Measurements from ENCODE around the gene TMA7.
"Not testable (repeated sequence)": the region's sequence is repeated elsewhere in the genome, so short reads cannot be mapped to it uniquely, and the experiment has no call there.

TMA7 gene

GRCh38 chr3:48436477-48436787 is 3.6 kb upstream of the TMA7 start:
- DNase-seq (ENCODE audit: low spot score), result no peak

- no peak for DNase-seq (ENCODE audit: low spot score)
These were observed 3.2 kb upstream of the TMA7 start for GRCh38 chr3:48436855-48437254.

- no peak for DNase-seq (ENCODE audit: low spot score)
These were observed 2.2 kb upstream of the TMA7 start for GRCh38 chr3:48437812-48438211.

GRCh38 chr3:48440590-48440958 is 517 bp downstream of the TMA7 start:
- DNase-seq (ENCODE audit: low spot score), result no peak

- DNase-seq (ENCODE audit: low spot score), result no peak
These were observed 1.9 kb downstream of the TMA7 start for GRCh38 chr3:48441940-48442339.

GRCh38 chr3:48445277-48445882 is 5.3 kb downstream of the TMA7 start:
- no peak for DNase-seq (ENCODE audit: low spot score)

GRCh38 chr3:48446043-48446424 is 6.0 kb downstream of the TMA7 start:
- DNase-seq (ENCODE audit: low spot score), result no peak

GRCh38 chr3:48446425-48447193 is 6.6 kb downstream of the TMA7 start, which contains the start of gene ATRIP:
ATRIP (plus strand) TSS chr3:48446737; CDS start chr3:48446846, 109 bp downstream.
- DNase-seq (ENCODE audit: low spot score), result peak; percentile 93

GRCh38 chr3:48451270-48451669 is 11.2 kb downstream of the TMA7 start:
- DNase-seq (ENCODE audit: low spot score), result no peak

- DNase-seq (ENCODE audit: low spot score), result no peak
These were observed 16.4 kb downstream of the TMA7 start for GRCh38 chr3:48456456-48456855.

- no peak for DNase-seq (ENCODE audit: low spot score)
These were observed 19.3 kb downstream of the TMA7 start for GRCh38 chr3:48459331-48459730.

GRCh38 chr3:48459773-48460516 is 19.9 kb downstream of the TMA7 start:
- DNase-seq (ENCODE audit: low spot score), result no peak

GRCh38 chr3:48460517-48460902 is 20.5 kb downstream of the TMA7 start:
- no peak for DNase-seq (ENCODE audit: low spot score)

GRCh38 chr3:48461767-48462166 is 21.7 kb downstream of the TMA7 start:
- not testable (repeated sequence) for DNase-seq (ENCODE audit: low spot score)

- DNase-seq (ENCODE audit: low spot score), result no peak
These were observed 23.6 kb downstream of the TMA7 start for GRCh38 chr3:48463703-48464102.

- DNase-seq (ENCODE audit: low spot score), result no peak
These were observed 24.7 kb downstream of the TMA7 start for GRCh38 chr3:48464713-48465221.

- no peak for DNase-seq (ENCODE audit: low spot score)
These were observed 25.1 kb downstream of the TMA7 start for GRCh38 chr3:48465237-48465530.

GRCh38 chr3:48465531-48466378 is 25.7 kb downstream of the TMA7 start:
- DNase-seq (ENCODE audit: low spot score), result peak; percentile 91

- peak; percentile 47 for DNase-seq (ENCODE audit: low spot score)
These were observed 26.5 kb downstream of the TMA7 start for GRCh38 chr3:48466386-48467109.

GRCh38 chr3:48467110-48467454 is 27.0 kb downstream of the TMA7 start:
- no peak for DNase-seq (ENCODE audit: low spot score)

GRCh38 chr3:48467473-48468267 is 27.6 kb downstream of the TMA7 start:
- DNase-seq (ENCODE audit: low spot score), result no peak
